Activated T-cell treated with anti-CD3 and anti-CD28 coated beads, Interleukin-2, amount 50 U/mL, for 72 hours (primary cell): ENCODE data around the gene APAF1. TPM values are rescaled to one million over a fixed set of nuclear protein-coding genes. Genes with fewer than 3 reads are reported as not detected.

ENCODE experiments used
- ATAC-seq, 2 donors: fragments of 150-1000 bp; cut with Tn5 transposase; replicated peaks in 1 of 2; 2 replicates each; pipeline ENCODE4 v1.10.0; 2021; ENCODE audit warnings: moderate library complexity in 2 of 2, mild to moderate bottlenecking in 1 of 2
- DNase-seq, 2 donors: peaks; one replicate each; pipeline ENCODE4 v3.0.0; 2021 to 2022; ENCODE audit warnings: mixed read lengths in 1 of 2
- H3K27ac Mint-ChIP-seq: one replicate; pipeline ENCODE4 v1.8.0; 2022; ENCODE audit warnings: mild to moderate bottlenecking, moderate library complexity, mixed read lengths
- H3K27me3 Mint-ChIP-seq: one replicate; pipeline ENCODE4 v1.8.0; 2022; ENCODE audit warnings: low read depth, mixed read lengths
- H3K36me3 Mint-ChIP-seq, 2 donors: one replicate each; pipeline ENCODE4 v1.8.0; 2022; ENCODE audit warnings: mixed read lengths in 2 of 2, mild to moderate bottlenecking in 1 of 2; ENCODE audit not compliant: insufficient read depth in 2 of 2
- H3K4me1 Mint-ChIP-seq: one replicate; pipeline ENCODE4 v1.8.0; 2022; ENCODE audit warnings: low read depth, mixed read lengths
- H3K4me3 Mint-ChIP-seq, 2 donors: one replicate each; pipeline ENCODE4 v1.8.0; 2022; ENCODE audit warnings: mild to moderate bottlenecking in 2 of 2, mixed read lengths in 2 of 2, moderate library complexity in 2 of 2
- H3K9me3 Mint-ChIP-seq, 2 donors: one replicate each; pipeline ENCODE4 v1.8.0; 2022; ENCODE audit warnings: mixed read lengths in 2 of 2
- total RNA-seq, 2 donors: library from RNA; stranded (reverse); gene quantifications; one replicate each; pipeline ENCODE4 v1.2.3, GENCODE V29; 2022

APAF1 gene
- total RNA-seq, 2 donors from 2014 or later = 18.6 to 22.2 TPM

DNA sequence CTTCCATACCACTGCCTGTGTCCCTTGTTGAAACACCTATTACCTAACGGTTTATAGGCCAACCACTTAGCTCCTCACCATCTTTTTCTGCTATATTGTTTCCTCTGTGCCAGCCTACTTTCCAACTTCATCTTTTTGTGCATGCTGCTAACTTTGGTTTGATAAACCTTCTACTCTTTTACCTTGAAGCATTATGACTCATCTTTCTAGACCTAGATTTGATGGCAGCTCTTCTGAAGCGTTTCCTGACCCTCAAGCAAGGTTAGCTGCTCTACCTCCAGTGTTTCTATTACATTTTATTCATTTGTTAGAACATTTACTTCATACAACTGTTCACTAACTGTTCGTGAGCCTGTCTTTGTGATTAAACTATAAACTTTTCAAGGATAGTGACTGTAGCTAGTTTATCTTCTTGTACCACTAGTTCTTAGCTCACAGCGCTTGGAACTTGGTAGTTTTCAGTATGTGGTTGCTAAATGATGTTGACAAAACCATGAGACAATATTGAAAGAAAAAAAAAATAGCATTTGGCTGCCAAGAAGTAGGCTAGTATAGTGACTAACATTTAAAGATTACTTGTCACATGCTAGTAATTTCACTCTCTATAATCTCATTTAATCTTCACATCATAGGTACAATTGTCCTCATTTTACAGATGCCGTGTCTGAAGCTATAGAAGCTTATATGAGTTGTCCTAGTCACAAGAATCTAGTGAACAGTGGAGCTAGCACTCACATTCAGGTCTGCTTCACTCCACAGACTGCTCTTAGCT, 79.5 kb downstream of the APAF1 start:
- Mint-ChIP-seq H3K27ac (peak overlapping the region; percentile 94), H3K4me3 (peak overlapping the region; percentile 23 to 75), H3K9me3 (no peaks in the 10 kb centered on the region), H3K4me1 (peaks cover 16% of the 10 kb centered on the region), H3K36me3 (peaks cover 4 to 18% of the 10 kb centered on the region in 2 donors), H3K27me3 (no peaks in the 10 kb centered on the region)
- DNase-seq = no peak
- ATAC-seq = peak; percentile 79 to 92

DNA sequence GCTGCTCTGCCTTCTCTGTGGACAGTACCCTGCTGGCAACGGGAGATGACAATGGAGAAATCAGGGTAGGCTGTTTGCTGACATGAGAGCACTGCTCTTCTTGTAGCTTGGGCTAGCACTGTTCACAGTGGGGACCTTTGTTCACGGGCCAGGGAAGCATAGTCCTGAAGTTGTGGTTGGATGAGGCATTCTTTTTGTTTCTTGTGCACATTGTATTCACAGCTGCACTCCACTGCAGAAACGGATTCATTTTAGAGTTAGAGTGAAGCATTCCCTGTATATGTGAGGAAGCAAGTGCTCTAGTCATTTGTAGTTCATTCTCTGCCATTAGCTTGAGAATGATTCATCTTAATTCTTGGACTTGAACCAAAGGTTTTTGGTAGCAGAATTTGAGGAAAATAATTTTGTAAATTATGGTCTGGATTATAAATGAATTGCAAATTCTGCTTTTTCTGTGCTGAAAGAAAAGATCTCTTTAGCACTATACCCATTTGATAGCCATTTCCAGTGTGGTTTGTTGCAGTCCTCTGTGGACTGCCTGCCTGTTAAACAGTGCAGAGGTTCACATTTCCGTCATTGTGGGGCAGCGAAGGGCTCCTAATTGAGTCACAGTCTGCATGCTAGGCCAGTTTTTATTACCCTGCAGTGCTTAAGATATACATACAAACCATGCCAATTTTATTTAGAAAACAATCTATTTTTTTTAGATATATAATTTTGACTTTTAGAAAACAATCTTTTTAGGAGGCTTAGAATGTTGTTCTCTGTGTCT, 80.6 kb downstream of the APAF1 start:
- Mint-ChIP-seq H3K9me3 (no peaks in the 10 kb centered on the region), H3K4me3 (peak overlapping the region in 1 of 2 donors; percentile 75), H3K27ac (peak overlapping the region; percentile 94), H3K27me3 (no peaks in the 10 kb centered on the region), H3K4me1 (peaks cover 16% of the 10 kb centered on the region), H3K36me3 (peaks cover 4 to 18% of the 10 kb centered on the region in 2 donors)
- DNase-seq = peak; percentile 66 to 73
- peak; percentile 55 to 77 for ATAC-seq

DNA sequence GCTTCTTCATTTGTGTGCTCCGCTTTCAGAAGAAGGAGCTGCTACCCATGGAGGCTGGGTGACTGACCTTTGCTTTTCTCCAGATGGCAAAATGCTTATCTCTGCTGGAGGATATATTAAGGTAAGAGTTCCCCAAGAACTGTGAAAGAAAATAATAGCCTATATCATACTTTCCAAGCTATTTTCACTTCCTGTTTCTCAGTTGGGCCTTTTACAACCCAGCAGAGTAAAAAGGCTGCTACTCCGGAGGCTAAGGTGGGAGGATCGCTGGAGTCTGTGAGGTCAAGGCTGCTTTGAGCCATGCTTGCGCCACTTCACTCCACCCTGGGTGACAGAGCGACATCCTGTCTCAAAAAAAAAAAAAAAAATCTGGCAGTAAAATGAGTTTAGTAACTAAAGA, 82.1 kb downstream of the APAF1 start:
- Mint-ChIP-seq H3K9me3 (no peaks in the 10 kb centered on the region), H3K4me3 (no peak overlapping the region), H3K4me1 (peaks cover 16% of the 10 kb centered on the region), H3K27ac (no peak overlapping the region), H3K36me3 (peaks cover 4 to 18% of the 10 kb centered on the region in 2 donors), H3K27me3 (no peaks in the 10 kb centered on the region)
- ATAC-seq = no peak
- DNase-seq = no peak

DNA sequence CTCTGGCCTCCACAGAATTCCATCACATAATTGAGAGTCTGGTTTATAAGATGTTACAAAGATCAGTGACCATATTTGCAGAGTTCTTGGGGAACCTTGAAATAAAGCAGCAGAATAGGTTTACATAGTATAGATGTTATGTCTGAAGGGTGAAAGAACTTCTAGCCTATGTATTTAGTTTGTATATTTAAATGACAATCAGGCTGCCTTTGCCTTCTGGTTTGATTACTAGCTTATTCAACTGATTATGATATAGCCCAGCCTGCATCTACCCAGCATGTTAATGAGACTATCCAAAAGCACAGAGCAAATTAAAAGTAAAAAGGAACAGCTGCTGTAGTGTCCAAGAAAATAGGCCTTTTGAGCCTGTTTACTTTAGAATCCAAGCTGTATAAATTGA, 85.3 kb downstream of the APAF1 start:
- Mint-ChIP-seq H3K27me3 (no peaks in the 10 kb centered on the region), H3K9me3 (no peaks in the 10 kb centered on the region), H3K4me3 (no peak overlapping the region), H3K4me1 (peaks cover 9% of the 10 kb centered on the region), H3K27ac (no peak overlapping the region), H3K36me3 (peaks cover 0 to 11% of the 10 kb centered on the region in 2 donors)
- DNase-seq = no peak
- ATAC-seq = no peak

DNA sequence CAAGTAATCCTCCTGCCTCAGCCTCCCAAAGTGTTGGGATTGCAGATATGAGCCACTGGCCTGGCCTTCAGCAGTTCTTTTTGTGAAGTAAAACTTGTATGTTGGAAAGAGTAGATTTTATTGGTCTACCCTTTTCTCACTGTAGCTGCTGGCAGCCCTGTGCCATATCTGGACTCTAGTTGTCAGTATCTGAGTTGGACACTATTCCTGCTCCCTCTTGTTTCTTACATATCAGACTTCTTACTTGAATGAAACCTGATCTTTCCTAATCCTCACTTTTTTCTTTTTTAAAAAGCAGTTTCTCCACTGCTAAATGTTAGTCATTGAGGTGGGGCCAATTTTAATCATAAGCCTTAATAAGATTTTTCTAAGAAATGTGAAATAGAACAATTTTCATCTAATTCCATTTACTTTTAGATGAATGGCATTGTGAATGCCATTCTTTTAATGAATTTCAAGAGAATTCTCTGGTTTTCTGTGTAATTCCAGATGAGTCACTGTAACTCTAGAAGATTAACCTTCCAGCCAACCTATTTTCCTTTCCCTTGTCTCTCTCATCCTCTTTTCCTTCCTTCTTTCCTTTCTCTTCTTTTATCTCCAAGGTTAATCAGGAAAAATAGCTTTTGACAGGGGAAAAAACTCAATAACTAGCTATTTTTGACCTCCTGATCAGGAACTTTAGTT, 88.7 kb downstream of the APAF1 start:
- H3K27ac Mint-ChIP-seq = no peak overlapping the region
- H3K4me3 Mint-ChIP-seq = no peak overlapping the region
- H3K36me3 Mint-ChIP-seq = peaks cover 2 to 4% of the 10 kb centered on the region in 2 donors
- peaks cover 30% of the 10 kb centered on the region for H3K4me1 Mint-ChIP-seq
- no peak for DNase-seq
- no peak for ATAC-seq
- H3K9me3 Mint-ChIP-seq = no peaks in the 10 kb centered on the region
- no peaks in the 10 kb centered on the region for H3K27me3 Mint-ChIP-seq

DNA sequence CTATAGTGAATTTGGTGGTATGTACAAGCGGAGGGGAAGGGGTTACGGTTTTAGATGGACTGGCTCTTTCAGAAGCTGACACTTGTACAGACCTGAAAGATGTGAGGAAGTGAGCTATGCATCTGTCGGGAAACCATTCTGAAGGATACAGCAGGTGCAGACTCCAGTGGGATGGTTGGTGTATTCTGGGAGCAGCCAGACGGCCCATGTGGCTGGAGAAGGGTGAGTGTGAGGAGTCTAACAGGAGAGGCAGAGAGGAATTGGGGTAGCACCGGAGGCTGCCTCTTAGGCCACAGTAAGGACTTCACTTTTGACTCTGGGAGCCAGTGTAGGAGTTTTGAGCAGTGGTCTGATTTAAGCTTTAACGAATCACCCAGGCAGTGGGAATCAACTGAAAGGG, 90.7 kb downstream of the APAF1 start:
- Mint-ChIP-seq H3K36me3 (peaks cover 2% of the 10 kb centered on the region in 2 donors), H3K4me1 (peaks cover 50% of the 10 kb centered on the region), H3K27me3 (peaks cover 10% of the 10 kb centered on the region), H3K9me3 (no peaks in the 10 kb centered on the region), H3K4me3 (no peak overlapping the region), H3K27ac (peak overlapping the region; percentile 42)
- DNase-seq (no peak), ATAC-seq (no peak)

DNA sequence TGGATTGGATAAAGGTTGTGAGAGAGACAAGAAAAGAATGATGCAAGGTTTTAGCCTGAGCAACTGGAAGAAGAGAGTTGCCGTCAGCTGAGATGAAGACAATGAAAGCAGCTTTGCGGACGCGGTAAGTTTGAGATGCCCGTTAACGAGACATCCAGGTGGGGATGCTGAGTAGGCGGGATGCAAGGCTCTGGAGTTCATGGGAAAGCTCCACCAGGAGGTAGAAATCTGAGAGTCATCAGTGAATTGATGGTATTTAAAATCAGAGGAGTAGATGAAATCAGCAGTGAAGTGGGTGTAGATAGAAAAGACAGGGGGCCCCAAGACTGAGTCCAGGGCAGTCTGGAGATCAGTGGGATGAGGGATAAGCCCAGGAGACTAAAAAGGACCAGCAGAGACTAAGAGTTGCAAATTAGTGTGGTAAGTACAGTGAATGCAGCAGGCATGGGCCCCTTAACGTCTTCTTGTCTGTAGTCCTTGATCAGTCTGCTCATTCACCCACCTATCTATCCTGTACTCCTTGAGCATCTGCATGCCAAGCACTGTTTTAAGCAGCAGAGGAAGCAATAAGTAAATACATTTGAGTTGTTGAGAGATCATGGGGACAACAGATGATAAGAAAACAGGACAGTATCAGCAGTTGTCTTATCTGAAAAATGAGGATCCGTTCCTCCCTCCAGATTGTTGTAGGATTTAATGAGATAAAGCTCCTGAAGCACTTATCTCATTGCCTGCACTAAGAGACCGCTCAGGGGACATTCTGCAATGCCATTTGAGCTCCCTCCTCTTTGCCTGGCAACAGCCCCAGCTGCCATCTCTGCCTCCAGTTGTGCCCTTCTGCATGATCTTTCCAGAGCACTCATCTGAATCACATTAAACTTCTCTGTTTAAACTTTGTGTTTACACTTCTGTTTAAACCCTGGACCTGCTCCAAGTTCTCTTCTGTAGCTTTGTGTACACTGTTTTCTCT, 91.5 kb downstream of the APAF1 start:
- H3K36me3 Mint-ChIP-seq = peaks cover 2% of the 10 kb centered on the region in 2 donors
- no peak for DNase-seq
- no peak for ATAC-seq
- H3K4me1 Mint-ChIP-seq = peaks cover 59% of the 10 kb centered on the region
- H3K9me3 Mint-ChIP-seq = no peaks in the 10 kb centered on the region
- no peak overlapping the region for H3K27ac Mint-ChIP-seq
- H3K27me3 Mint-ChIP-seq = peaks cover 11% of the 10 kb centered on the region
- no peak overlapping the region for H3K4me3 Mint-ChIP-seq

DNA sequence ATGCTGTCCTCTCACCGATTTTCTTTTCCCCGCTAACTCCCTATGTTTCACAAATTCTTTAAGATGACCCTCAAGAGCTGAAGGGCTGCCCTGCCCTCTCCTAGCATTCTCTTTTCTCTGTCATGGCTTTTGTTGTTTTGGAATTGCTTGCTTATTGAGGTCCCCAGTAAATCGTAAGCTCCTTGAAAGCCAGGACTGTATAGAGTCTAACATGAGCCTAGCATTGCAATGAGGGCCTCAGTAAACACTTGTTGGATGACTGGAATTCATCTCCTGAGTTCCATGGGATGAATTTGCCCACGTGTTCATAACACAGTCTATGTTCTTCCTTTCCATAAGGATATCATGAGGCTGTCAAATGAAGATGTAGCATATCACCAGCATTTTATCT, 92.2 kb downstream of the APAF1 start:
- Mint-ChIP-seq H3K9me3 (no peaks in the 10 kb centered on the region), H3K4me1 (peaks cover 65% of the 10 kb centered on the region), H3K4me3 (no peak overlapping the region), H3K36me3 (peaks cover 2% of the 10 kb centered on the region in 2 donors), H3K27ac (no peak overlapping the region), H3K27me3 (peaks cover 11% of the 10 kb centered on the region)
- DNase-seq (no peak), ATAC-seq (no peak)

DNA sequence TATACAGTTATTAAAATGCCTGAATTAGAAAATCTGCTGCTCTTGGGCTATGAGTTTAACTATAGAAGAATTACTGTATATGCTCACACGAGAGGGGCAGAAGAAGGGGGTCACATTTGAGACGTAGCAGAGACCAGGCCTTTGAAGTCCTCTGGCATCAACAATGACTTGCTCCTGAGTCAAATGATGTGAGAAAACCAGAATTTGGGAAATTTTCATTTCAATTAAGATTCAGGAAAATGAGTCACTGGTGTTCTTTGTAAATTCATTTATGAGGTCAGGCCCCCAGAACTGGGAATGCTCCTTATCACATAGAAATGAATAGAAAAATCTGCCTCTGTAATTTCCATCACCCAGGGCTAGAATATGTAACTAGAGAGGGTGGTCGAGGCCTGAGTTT, 92.9 kb downstream of the APAF1 start:
- H3K27me3 Mint-ChIP-seq = peaks cover 11% of the 10 kb centered on the region
- peaks cover 72% of the 10 kb centered on the region for H3K4me1 Mint-ChIP-seq
- peak overlapping the region; percentile 19 to 34 for H3K4me3 Mint-ChIP-seq
- peaks cover 2% of the 10 kb centered on the region in 2 donors for H3K36me3 Mint-ChIP-seq
- no peak for ATAC-seq
- no peak overlapping the region for H3K27ac Mint-ChIP-seq
- no peak for DNase-seq
- no peaks in the 10 kb centered on the region for H3K9me3 Mint-ChIP-seq

DNA sequence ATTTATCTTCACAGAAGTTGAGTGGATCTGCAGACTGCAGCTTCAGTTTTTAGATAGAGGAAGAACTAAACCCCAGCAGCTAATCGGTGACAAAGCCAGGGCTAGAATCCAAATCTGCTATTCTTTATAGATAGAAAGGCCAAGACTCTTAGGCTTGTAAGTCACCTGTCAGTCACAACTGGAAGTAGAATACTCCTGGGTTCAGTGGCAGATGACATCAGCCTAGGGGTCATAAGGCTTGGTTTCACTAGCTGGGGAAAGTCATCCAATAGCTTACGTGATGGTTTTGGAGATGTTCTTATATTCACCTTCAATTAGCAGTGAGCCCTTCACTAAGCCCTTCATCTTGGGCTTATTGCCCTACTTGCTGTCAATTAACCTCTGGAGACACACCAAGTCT, 93.4 kb downstream of the APAF1 start:
- Mint-ChIP-seq H3K4me1 (peaks cover 78% of the 10 kb centered on the region), H3K4me3 (peak overlapping the region; percentile 19 to 34), H3K9me3 (no peaks in the 10 kb centered on the region), H3K27ac (no peak overlapping the region), H3K36me3 (peaks cover 2 to 4% of the 10 kb centered on the region in 2 donors), H3K27me3 (peaks cover 11% of the 10 kb centered on the region)
- DNase-seq (peak; percentile 44 to 49), ATAC-seq (peak; percentile 32 to 37)

DNA sequence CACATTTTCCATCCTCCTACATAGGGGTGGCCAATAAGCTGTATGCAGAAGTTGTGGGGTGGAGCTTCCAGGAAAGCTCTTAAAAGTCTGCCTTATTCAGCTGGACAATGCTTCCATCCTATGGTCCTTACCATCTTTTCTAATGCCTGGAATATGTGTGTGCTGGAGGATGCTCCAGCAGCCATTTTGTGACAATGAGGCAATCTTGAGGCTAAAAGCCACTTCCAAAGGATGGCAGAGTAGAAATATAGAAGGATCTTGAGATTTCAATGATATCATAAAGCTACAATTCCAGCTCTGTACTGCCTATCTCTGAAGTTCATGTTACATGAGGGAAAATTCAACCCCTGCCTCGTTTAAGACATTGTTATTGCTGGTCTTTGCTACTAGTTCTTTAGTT, 95.7 kb downstream of the APAF1 start:
- Mint-ChIP-seq H3K36me3 (peaks cover 2% of the 10 kb centered on the region in 2 donors), H3K27ac (peak overlapping the region; percentile 81), H3K9me3 (no peaks in the 10 kb centered on the region), H3K4me3 (peak overlapping the region; percentile 42 to 71), H3K4me1 (peaks cover 73% of the 10 kb centered on the region), H3K27me3 (peaks cover 11% of the 10 kb centered on the region)
- DNase-seq (no peak), ATAC-seq (no peak)

DNA sequence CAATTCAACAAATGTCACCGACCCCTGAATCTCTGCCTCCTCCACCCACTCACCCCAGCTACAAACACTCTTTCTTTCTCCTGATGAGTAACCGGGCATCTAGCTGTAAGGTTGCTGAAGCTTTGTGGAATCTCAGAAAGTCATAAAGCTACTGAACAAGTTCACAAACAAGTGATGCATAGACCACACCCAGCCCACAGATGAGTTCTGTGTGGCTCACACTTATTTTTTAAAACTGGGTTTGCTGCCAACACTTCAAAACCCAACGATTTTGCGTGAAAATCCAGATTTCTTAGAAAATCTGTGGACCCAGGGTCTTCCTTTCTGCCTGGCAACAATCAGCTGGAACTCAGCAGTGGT, 96.1 kb downstream of the APAF1 start:
- Mint-ChIP-seq H3K27me3 (peaks cover 13% of the 10 kb centered on the region), H3K27ac (peak overlapping the region; percentile 81), H3K36me3 (peaks cover under 1 to 2% of the 10 kb centered on the region in 2 donors), H3K9me3 (no peaks in the 10 kb centered on the region), H3K4me1 (peaks cover 74% of the 10 kb centered on the region), H3K4me3 (peak overlapping the region; percentile 42 to 71)
- ATAC-seq = peak; percentile 79 to 82
- peak; percentile 68 to 77 for DNase-seq
